GM18507 (cell line): ENCODE results near the gene SGCE.

Source experiments
- DNase-seq: peaks from one replicate; pipeline ENCODE4 v3.0.0; 2011; ENCODE audit warnings: low read depth; ENCODE audit not compliant: insufficient read length; ENCODE audit errors: extremely low spot score
- FAIRE-seq: peaks from 2 replicates; lab custom pipeline; 2011; peaks lifted over from hg19 to GRCh38; lab: Jason Lieb, UNC

The SGCE gene

GRCh38 chr7:94580601-94581000 lies 75.3 kb downstream of the SGCE start:
- DNase-seq (no peak), FAIRE-seq (no peak)

- FAIRE-seq (no peak), DNase-seq (no peak)
Observed at GRCh38 chr7:94579470-94579869, 76.5 kb downstream of the SGCE start.

GRCh38 chr7:94578614-94579013 lies 77.3 kb downstream of the SGCE start:
- DNase-seq (no peak), FAIRE-seq (no peak)

GRCh38 chr7:94577357-94577756 lies 78.6 kb downstream of the SGCE start:
- no peak for FAIRE-seq
- DNase-seq = no peak

GRCh38 chr7:94576316-94576715 lies 79.6 kb downstream of the SGCE start:
- FAIRE-seq (no peak), DNase-seq (no peak)

GRCh38 chr7:94575646-94576045 lies 80.3 kb downstream of the SGCE start:
- DNase-seq (no peak), FAIRE-seq (no peak)

- DNase-seq (no peak), FAIRE-seq (no peak)
Observed at GRCh38 chr7:94571816-94572215, 84.1 kb downstream of the SGCE start.

- FAIRE-seq (no peak), DNase-seq (no peak)
Observed at GRCh38 chr7:94567396-94567795, 88.5 kb downstream of the SGCE start.

- FAIRE-seq = no peak
Observed at GRCh38 chr7:94565247-94565894, 90.6 kb downstream of the SGCE start.

GRCh38 chr7:94562525-94562924 lies 93.4 kb downstream of the SGCE start:
- no peak for DNase-seq
- FAIRE-seq = no peak

More at GRCh38 chr7:94565247-94565894, 90.6 kb downstream of the SGCE start:
- no peak for DNase-seq

GRCh38 chr7:94561841-94562514 lies 94.0 kb downstream of the SGCE start:
- no peak for DNase-seq
- no peak for FAIRE-seq

GRCh38 chr7:94559972-94560371 lies 96.0 kb downstream of the SGCE start:
- no peak for FAIRE-seq

GRCh38 chr7:94557215-94557614 lies 98.7 kb downstream of the SGCE start:
- FAIRE-seq = no peak
- DNase-seq = no peak

More at GRCh38 chr7:94559972-94560371, 96.0 kb downstream of the SGCE start:
- DNase-seq = no peak

GRCh38 chr7:94556028-94556427 lies 99.9 kb downstream of the SGCE start:
- FAIRE-seq (peak; percentile 35), DNase-seq (no peak)

GRCh38 chr7:94547126-94547525 lies 108.8 kb downstream of the SGCE start:
- DNase-seq (no peak), FAIRE-seq (peak; percentile 9)

- no peak for DNase-seq
- FAIRE-seq = no peak
Observed at GRCh38 chr7:94540428-94540827, 115.5 kb downstream of the SGCE start.
